ENCODE results near the gene TGFBR3.
"Not testable (repeated sequence)": the region's sequence is repeated elsewhere in the genome, so short reads cannot be mapped to it uniquely, and the experiment has no call there.

Gene TGFBR3

DNA sequence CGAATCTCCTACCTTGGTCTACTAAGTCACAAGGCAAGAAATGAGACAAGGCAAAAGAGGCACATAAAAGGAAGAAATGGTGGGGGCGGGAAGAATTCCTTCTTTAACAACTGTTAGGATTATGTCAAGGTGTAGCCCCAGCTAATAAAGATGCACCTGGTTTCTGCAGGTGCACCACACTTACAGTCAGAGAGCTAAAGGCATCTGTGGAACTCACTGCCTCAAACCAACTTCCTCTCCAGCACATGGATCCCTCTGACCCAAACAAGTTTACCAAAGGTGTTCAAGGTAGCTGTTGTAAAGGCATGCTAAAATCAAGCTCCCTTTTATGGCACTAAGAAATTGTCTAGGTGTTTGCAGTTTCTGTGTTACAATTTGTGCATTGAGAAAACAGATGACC is 38.1 kb downstream of the TGFBR3 start:
- no peak for DNase-seq (ENCODE audit: low read depth, low spot score)

DNA sequence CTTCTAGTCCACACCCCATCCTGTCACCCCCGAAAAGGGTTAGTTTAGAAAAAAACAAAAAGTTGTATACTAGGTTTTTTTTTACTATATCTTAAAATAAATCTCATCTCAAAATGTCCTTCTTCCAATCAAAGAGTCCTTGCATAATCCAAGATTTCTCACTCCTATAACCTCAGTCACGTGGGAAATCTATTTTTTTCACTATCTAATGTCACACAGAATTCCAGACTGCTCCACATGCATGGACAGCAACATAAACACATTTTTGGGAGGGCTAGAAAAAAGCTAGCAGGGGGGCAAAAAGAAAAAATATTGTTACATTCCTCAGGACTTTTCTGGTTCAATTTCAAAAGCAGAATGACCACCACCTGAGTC is 39.3 kb downstream of the TGFBR3 start:
- DNase-seq (ENCODE audit: low read depth, low spot score), result no peak

DNA sequence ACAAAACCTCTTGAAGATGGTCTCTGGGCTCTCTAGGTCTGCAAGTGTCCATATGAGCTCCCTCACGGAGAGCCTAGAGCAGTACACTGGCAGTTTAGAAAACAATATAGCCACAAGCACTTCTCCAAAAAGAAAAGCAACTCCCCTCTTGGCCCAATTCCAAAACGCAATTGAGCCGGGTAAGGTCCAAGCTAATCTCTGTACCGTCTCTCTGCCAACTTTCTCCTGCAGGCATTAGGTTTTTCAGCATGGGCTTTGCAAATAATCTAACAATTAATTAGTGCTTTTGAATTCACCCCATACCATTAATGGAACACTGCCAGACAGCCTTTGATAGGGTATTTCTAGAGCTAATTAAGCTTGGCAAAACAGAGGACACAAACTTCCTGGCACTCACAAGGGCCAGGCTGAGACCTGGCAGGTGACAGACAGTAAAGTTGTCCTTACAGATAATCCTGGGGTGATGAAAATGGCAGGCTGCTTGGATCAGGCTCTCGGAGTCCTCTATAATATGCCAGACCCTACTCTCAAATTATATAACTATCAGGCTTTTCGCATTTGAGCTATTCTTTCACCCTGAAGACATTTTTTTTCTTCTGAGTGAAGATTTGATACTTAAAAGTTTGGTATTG is 39.8 kb downstream of the TGFBR3 start:
- DNase-seq (ENCODE audit: low read depth, low spot score), result no peak

DNA sequence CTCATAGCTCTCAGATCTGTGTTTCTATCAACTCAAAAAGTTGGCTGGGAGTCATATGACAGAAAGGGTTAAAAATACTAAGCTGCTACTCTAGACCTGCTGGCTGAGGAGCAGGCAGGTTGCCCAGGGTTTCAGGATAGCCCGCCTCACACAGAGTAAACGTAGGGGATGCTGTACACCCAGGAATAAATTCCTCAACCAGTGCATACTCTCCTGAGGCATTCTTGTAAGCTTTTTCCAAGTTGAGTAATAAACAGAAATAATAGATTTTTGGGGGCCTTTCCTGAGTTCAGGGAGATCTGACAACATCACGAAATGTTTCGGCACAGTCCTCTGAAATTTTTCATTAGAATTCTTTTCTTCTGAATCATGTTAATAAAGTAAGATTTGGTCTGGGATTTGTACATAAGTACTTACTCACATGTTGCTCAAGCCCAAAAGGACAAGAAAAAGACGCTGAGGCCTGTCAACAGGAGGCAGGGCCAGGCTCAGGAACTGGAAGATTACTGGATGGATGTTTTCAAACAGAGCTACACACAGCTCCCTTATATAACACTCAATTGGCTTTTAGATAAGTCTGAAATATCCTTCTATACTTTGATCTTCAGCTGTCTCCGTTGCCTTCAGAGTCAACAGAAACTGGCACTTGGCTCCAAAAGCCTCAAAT is 41.0 kb downstream of the TGFBR3 start:
- DNase-seq (ENCODE audit: low read depth, low spot score), result no peak

DNA sequence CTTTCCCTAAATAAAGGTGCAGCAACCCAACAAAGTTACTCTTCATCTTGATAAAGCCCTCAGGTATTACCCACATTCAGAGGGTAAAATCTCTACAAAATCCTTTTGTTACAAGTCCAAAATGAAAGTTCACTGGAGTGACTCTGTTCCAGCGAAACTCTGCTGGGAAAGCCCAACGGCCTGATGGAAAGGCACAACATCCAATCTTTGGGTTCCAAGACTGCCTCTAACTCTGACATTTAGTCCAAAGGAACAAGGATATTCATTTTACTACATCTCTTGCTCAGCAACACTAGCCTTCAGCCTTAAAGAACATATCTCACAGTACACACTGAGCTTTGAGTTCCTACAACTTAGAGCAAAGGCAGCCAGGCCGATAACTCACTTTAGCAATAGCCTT is 42.1 kb downstream of the TGFBR3 start:
- no peak for DNase-seq (ENCODE audit: low read depth, low spot score)

DNA sequence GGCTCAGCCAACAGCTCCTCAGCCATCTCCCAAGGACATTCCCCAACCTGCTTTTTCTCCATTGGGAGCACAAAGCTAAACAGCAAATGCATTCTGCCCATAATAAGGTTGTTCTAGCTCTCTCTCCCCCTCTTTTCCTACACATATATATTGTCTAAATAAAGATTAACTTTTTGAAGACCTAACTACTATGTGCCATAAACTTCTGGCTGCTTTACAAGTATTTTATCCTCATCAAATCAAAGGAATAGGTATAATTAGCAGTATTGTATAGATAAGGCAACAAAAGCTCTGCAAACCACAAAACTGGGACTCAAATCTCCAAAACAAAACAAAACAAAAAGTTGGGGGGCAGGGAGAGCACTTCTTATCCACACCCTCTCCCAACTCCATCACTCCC is 43.4 kb downstream of the TGFBR3 start:
- no peak for DNase-seq (ENCODE audit: low read depth, low spot score)

DNA sequence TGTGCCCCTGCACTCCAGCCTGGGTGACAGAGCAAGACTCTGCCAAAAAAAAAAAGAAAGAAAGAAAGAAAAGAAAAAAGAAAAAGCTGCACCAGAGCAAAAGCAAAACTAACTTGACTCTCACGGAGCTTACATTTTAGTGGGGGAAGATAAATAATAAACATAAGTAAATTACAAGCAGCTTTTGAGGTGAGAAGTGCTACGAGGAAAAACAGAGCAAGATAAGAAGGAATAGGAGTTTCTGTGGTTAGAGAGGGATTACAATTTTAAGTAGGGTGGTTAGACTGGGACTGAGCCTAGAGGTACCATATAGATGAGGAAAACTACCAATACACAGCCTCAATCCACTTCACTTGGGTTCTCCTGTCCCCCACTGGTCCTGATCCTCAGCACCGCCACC is 43.9 kb downstream of the TGFBR3 start:
- no peak for DNase-seq (ENCODE audit: low read depth, low spot score)

DNA sequence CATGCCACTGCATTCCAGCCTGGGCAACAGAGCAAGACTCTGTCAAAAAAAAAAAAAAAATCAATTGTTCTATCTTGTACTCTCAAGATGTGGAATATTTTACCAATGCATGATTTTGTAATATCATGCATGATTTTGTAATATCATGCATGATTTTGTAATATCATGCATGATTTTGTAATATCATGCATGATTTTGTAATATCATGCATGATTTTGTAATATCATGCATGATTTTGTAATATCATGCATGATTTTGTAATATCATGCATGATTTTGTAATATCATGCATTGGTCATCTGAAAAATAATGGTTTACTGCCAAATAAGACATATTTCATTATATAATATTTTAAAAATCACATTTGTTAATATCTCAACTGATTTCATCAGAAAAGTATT is 45.7 kb downstream of the TGFBR3 start:
- not testable (repeated sequence) for DNase-seq (ENCODE audit: low read depth, low spot score)

DNA sequence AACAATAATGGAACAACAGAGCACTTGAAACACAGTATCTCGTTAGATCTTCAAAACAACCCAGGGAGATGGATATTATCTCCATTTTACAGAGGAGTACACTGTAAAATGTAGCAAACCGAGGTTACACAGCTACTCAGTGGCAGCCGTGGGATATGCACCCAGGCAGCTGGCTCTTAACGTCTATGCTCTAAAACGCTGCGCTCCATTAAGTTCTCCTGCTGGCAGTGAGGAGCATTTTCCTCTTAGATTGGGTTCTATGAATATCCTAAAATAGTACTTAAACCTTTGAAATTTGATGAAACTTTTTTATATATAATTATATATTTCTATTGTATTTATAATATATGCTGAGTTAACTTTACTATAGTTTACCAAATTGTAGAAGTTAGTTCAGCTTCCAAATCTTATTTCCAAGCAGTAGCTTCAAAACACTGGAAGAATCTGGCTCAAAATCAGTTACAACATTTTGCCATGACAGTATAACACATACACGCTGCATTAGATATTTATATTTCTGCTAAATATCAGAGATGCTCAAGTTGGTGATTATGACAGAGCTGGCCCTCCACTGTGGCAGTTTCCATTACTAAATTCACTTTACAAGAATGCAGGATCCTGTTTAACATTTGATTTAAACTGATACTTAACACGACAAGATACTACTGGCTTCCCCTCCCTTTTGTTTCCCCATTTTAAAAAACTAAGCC is 49.5 kb downstream of the TGFBR3 start:
- no peak for DNase-seq (ENCODE audit: low read depth, low spot score)

DNA sequence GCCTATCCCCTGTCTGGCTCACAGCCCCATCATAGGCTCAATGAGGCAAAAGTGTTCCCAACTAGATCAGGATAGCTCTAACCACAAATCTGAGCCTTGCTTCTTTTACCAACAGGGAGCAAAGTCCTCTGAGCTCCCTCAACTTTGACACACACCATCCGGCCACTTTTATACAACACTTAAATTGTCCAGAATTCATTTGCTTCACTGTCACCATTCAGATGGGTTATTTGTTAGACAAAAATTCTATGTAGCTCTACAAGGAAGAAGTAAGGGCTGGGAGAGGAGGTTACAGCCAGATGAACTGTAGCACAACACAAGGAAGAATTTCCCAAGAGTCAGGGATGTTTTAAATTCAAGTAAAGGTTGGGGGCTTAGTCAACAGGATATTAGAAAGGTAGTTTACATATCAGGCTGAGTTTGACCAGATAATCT is 50.8 kb downstream of the TGFBR3 start:
- no peak for DNase-seq (ENCODE audit: low read depth, low spot score)

DNA sequence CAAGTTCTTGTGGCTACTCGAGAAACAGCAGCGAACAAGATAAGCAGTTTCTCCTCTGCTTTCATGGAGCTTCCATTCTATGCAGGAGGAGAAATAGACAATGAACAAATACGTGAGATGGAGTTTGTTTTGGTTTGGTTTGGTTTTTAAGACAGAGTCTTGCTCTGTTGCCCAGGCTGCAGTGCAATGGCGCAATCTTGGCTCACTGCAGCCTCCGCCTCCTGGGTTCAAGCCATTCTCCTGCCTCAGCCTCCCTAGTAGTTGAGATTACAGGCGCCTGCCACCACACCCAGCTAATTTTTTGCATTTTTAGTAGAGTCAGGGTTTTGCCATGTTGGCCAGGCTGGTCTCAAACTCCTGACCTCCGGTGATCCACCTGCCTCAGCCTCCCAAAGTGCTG is 51.4 kb downstream of the TGFBR3 start:
- not testable (repeated sequence) for DNase-seq (ENCODE audit: low read depth, low spot score)

DNA sequence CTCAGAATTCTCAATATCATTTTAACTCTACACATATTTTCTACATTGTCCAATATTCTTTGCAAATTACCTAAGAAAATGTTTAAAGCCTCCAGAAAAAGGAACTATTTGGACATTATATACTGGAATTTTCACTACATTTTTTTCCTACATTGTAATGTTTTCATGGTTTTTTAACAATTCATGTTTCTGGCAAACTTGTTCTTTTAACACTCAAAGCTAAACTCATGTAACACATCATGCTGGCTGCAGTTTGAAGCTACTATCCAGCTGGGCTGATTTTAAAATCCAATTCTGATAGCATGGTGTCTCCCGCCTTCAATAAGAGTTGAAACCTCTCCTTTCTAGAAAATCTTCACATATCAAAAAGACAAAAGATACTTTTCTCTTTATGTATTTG is 52.0 kb downstream of the TGFBR3 start:
- no peak for DNase-seq (ENCODE audit: low read depth, low spot score)

DNA sequence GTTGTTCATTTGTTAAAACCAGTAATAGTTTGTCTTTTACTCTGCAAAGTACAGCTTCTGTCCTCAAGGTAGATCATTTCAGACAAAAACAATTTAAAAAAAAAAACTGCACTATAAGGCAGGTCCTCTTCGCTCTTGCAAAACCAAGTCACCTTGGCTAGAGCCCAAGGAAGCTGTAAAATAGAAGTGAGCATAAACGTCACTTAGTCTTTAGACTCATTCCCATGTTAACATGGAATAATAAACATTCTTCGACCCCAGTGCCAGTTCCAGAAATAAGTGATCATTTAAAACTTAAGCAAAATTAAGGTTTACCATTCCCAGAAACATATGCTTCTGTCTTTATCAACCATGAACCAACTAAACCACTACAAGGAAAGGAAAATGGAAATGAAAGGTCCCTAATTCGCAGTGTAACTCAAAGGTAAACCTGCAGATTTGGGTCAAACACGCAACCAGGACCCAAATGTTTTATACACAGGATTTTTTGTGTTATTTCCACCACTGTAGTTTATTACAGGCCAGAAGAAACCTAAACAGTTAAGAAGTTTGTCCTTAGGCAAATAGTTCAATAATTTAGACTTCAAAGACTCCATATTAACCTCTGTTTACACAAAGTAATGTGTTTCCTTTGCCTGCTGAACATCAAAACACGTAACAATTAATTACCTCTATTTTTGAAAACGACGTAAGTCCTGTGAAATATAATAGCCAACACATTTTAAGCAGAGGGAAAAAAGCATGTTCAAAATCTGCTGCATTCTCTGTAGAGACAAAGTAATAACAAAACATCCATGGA is 54.6 kb downstream of the TGFBR3 start:
- DNase-seq (ENCODE audit: low read depth, low spot score), result no peak

DNA sequence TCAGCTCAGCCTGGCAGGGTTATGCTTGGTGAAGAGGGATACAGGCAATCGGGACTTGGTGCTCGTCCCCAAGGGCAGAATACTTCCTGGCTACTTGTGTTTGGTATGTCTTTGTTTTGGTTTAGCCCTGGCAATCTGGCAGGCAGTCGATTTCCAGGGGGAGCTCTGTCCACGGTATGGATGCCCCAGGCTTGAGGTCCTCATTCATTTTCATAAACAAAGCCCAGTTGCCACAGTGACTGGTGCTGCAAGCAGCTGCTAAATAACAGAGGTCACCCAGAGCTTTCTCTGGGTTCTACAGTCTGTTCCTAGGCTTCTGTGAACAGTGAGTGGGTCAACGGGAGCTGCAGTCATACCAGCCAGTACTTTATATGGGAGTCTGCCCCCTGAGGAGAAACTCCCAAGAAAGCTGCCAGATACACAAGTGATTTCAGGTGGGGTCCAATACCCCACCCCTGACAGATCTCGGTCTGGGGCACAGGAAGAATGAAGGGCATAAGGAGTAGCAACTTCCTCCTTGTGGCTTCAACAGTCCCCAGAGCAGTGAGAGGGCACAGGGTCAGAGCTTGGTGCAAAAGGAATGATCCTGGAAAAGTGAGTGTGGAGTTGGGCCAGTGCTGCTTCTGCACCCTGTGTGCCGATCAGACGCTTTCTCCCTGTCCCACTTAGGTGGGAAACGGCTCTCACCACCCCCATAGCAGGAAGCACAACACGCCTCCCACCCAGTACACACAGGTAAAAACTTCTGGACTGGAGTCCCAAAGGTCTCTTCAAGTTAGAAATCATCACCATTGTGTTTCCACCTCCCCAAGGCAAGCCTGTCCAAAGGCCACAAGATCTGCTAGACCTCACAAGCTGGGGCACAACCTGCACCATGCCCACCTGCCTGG is 55.5 kb downstream of the TGFBR3 start:
- no peak for DNase-seq (ENCODE audit: low read depth, low spot score)

DNA sequence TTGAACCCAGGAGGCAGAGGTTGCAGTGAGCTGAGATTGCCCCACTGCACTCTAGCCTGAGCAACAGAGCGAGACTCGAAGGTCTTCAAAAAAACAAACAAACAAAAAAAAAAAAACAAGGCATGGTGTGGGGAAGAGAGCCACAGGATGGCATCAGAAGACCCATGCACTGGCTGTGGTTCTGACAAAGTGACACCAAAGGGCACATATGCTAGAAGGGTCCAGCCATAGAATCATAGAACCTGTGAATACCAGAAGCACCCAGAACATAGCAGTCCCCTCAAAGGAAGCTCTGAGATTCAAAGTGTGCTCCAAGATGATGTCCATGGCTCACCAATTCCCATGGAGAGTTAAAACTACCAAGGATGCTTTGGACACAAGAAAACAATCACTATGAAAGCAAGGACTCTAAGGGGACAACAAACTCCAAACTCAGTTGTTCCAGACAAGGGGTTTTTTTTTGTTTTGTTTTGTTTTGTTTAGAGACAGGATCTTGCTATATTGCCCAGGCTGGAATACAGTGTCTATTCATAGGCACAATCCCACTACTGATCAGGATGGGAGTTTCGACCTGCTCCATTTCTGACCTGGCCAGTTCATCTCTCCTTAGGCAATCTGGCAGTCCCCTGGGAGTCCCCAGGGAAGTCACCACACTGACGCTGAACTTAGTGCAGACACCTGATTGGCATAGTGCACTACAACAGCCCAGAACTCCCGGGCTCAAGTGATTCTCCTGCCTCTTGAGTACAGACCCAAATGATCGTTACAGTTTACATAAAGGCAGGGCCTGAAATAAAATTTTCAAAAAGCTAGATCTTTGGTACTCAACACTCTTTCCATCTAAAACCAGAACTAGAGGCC is 56.4 kb downstream of the TGFBR3 start:
- DNase-seq (ENCODE audit: low read depth, low spot score), result no peak

DNA sequence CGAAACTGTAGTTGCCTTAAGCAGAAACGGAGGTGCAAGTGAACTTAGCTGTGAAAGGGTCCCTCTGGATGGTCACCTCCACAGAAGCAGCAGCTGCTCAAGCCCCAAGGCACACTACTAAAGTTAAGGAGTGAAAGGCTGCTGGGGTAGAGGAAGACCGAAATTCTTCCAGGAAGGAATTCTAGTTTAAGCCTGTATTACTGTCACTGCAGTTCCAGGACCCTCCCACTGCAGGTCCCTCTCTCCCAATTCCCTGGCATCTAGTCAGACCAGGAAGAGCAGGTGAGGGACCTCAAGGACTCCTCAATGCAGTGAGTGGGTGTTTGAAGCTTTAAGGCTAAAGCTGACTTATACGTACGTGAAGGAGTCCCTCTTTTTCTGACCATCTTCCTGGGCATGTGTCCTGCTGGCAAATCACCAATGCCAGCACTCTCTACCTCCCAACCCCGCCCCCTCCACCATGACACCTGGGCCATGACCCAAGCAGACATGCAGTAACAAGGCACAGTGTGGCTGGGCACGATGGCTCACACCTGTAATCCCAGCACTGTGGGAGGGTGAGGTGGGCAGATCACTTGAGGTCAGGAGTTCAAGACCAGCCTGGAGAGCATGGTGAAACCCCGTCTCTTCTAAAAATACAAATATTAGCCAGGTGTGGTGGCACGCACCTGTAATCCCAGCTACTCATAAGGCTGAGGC is 57.2 kb downstream of the TGFBR3 start:
- DNase-seq (ENCODE audit: low read depth, low spot score), result no peak

DNA sequence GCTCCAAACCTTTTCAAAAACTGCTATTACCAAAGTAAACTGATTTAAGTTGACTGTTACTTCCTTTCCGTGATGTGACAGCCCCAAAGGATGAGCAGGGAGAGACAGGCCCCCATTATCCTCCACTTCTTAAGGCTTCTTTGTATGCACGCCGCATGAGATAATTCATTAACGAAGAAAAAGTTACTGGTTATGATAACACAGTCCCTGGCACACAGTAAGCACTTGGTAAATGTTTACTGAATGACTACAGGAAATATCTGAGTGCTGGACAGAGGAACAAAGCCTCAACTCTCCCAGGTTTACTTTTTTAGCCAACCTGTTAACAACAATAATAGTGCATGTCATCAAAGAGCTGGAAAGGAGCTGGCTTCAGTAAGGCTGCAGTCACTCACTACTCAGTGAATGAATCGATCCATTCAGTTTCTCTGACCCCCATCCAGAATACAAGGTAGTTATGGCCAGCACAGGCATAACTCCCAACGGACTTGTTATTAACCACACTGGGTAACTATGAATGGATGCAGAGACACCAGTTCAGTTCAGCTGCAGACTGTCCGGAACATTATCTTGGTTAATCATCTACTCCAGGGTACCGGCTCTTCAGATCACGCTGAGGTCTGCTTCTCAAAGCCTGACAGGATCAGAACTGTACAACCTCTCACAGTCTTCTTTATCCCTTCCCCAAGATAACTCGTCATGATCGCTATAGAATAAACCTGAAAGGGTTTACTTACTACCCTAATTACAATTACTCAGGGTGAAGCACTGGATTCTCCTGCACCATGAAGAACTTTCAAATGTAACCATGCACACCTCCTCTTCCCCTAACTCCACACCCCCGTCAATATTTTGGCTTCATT is 58.3 kb downstream of the TGFBR3 start:
- no peak for DNase-seq (ENCODE audit: low read depth, low spot score)

DNA sequence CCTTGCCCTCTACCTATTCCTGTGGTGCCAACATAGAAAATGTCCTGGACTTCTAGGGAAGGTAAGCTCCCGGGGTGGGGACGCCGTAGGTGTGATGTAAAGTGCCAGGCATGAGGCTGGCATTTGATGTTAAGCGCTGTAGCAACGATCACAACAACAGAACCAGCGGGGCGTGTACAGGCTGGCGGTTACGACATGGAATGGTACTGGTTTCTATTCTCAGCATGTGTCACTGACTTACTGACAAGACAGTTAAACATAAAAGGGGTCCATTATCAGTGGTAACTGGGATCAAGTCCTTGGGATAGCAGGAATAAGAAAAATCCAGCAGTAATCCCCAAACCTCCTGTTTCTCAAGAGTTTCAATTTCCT is 58.9 kb downstream of the TGFBR3 start:
- no peak for DNase-seq (ENCODE audit: low read depth, low spot score)

DNA sequence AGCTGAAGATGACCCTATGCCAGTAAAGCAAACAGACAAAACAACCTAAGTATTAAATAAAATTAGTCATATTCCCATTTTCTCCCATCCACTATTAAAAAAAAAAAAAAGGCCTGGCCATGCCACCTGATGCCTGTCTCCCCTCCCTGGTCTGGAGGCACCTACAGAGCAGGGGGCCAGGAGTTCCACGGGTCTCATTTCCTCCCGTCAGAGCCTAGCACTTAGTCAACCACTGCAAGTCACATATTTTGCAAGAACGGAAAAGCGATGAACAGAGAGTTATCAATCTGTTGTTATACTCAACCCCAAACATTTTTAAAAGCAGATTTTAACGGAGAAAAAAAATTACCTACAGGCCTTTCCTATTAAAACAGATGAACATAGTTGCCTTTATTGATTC is 59.3 kb downstream of the TGFBR3 start:
- DNase-seq (ENCODE audit: low read depth, low spot score), result no peak

All from activated CD4-positive, CD25-positive, alpha-beta regulatory T cell treated with anti-CD3 and anti-CD28 coated beads, Interleukin-2, amount 50 U/mL, for 16 hours (primary cell).